GM19468 (cell line): ENCODE data around the gene CD19.
A peak's percentile ranks its signal among the peaks of the same experiment; 100 is the strongest.
"Not testable (repeated sequence)": the region's sequence is repeated elsewhere in the genome, so short reads cannot be mapped to it uniquely, and the experiment has no call there.

Experiments
- ATAC-seq: cut with Tn5 transposase; IDR thresholded peaks from one replicate; pipeline ENCODE4 v1.9.1; 2021; ENCODE audit warnings: mild to moderate bottlenecking, moderate library complexity, moderate number of reproducible peaks; ENCODE audit not compliant: unreplicated experiment; ENCODE audit errors: extremely low read depth

Gene CD19

DNA sequence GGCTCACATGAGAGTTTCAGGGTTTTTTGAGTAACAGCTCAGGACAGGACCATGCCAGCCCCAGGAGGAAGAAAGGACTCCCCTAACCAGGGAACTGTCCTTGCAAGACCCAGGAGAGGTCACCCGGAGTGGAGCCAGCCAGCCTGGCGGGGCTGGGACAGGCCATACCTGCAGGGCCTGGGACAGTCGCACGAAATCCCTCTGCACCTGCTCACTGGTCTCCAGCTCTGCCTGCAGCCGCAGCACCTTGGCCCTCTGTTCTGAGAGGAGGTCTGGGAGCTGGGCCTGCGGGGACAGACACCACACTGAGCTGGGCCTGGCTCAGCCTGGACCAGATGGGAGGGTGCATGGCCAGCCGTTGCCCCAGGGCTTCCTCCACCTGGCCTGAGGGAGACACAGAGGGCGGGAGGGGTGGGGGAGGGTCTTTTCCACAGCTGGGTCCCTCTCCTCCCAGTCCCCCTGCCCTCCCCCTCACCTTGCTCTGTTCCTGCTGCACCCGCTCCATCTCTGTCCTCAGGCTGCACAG, 26.5 kb upstream of the CD19 start:
- ATAC-seq, result no peak

DNA sequence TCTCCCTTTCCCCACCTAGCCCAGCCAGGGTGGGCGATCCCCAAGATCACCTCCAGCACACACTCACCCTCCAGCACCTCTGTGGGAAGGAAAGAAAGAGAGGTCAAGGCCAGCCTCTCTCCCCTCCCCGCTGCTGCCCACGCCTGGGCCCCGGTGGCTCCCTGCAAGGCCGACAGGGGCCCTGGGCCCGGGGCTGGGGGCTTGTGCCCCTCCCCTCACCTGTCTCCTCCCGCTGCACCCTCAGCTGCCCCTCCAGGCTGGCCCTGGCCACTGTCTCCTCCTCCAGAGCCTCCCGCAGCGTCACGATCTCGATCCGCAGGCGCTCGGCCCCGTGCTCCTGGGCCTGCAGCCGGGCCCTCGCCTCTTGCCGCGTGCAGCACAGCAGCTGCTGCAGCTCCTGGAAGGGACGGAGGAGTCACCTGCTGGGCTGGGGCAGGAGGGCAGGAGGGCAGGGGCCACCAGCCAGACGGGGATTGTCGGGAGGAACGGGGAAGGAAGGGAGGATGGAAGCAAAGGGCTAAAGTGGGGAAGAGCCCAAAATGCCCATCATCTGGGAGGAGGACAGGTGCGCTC, 25.9 kb upstream of the CD19 start:
- ATAC-seq, result no peak

DNA sequence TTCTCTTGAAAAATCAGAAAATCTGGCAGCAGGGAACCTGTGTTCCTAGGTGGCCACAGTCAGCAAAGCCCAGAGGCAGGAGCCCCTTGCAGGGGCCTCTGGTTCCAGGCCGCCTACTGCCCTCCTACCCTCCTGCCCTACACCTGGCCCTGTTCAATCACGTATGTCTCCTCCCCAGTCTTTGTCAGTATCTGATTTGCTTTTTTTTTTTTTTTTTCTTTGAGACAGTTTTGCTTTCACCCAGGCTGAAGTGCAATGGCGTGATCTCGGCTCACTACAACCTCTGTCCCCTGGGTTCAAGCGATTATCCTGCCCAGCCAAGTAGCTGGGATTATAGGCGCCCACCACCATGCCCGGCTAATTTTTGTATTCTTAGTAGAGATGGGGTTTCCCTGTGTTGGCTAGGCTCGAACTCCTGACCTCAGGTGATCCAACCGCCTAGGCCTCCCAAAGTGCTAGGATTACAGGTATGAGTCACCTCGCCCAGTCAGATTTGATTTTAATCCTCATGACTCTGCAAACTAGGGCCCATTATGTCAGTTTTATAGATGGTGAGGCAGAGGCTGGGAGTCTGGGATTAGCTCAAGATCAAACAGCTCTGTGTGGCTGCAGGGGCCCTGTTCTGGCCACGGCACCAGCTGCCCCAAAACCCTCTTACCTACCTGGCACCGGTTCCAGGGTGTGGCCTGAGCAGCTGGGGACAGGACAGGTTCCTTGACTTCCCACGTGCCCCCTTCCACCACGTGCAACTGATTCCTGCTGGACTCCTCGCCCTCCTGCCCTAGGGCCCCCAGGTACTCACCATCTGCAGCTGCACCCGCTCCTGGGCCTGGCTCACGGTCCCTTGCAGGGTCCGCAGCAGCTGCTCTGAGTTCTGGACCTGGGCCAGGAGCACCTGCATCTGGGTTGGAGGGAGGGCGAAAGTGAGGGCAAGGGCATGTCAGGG, 21.4 kb upstream of the CD19 start:
- ATAC-seq, result no peak

DNA sequence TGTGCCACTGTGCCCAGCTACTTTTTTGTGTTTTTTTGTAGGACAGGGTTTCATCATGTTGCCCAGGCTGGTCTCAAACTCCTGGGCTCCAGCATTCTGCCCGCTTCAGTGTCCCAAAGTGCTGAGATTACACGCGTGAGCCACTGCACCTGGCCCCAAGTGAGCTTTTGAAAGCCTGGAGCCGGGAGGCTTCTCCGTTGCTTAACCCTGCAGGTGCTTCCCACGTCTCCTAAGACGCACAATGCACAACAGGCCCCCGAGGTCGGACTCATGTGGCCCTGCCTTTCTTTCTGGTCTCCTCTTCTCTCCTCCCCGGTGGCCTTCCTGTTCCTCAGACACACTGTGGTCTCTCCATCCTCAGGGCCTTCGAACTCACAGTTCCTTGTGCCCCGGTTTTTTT, 19.2 kb upstream of the CD19 start:
- ATAC-seq, result no peak

DNA sequence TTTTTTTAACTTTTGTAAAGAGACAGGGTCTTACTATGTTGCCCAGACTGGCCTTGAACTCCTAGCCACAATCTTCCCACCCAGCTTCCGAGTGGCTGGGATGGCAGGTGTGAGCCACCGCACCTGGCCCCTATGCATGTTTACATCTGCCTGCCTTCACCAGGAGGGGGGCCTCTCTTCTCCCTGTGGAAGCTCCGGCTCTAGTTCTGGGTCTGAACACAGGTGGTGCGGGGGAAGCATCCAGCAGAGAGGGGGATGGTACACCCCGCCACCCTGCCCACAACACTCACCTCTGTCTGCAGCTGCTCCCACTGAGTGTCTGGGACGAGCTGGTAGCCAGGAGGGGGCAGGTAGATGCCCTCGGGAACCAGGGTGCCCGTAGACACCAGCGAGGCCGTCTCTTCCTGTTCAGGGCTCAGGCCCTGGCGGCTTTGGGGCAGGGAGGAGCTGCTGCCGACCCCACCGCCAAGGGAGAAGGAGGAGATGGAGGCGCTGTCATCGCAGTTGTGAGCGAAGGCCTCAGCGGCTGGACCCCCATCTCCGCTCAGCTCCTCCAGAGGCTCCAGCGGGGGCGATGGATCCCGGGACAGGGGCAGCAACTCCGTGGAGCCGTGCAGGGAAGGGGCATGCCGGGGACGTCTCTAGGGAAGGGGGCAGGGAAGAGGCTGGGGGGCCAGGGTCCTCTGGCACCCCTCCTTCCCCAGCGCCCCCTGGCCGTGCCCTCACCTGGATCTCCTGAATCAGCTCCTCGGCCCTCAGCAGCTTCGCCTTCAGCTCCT, 17.6 kb upstream of the CD19 start:
- ATAC-seq, result no peak

DNA sequence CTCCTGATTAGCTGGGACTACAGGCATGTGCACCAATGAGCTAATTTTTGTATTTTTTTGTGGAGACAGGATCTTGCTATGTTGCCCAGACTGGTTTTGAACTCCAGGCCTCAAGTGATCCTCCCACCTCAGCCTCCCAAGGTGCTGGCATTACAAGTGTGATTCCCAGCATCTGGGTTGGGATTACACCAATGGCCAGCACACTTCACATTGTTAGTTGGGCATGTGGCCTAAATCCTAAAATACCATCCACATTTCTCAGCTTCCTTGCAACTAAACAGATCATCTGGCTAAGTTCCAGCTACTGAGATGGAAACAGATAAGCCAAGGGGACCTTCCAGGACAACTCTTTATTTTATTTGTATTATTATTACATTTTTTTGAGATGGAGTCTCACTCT, 16.6 kb upstream of the CD19 start:
- ATAC-seq, result no peak

DNA sequence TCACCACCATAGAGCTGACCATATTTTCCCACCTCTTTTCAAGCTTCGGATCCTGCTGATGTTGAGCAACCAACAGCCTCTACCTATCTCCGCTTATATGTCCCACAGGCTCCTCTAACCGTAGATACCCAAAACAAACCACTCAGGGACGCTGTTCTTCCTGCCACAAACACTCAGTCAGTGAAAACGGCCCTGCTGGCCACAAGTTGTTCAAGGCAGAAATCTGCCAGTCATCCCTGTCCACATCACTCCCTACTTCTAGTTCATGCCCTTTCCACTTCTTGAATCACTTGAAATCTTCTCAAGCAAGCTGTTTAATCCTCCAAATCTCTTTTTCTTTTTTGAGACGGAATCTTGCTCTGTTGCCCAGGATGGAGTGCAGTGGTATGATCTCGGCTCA, 14.7 kb upstream of the CD19 start:
- ATAC-seq, result no peak

DNA sequence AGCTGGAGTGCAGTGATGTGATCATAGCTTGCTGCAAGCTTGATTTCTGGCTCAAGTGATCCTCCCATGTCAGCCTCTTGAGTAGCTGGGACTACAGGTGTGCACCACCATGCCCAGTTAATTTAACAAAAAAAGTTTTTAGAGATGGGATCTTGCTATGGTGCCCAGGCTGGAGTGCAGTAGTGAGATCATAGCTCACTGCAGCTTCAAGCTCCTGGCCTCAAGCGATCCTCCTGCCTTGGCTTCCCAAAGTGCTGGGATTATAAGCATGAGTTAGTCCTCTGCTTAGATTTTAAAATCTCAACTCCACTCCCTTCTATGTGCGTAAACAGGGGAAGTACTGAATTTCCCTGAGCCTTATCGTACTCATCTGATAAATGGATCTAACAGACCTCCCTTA, 13.1 kb upstream of the CD19 start:
- no peak for ATAC-seq

DNA sequence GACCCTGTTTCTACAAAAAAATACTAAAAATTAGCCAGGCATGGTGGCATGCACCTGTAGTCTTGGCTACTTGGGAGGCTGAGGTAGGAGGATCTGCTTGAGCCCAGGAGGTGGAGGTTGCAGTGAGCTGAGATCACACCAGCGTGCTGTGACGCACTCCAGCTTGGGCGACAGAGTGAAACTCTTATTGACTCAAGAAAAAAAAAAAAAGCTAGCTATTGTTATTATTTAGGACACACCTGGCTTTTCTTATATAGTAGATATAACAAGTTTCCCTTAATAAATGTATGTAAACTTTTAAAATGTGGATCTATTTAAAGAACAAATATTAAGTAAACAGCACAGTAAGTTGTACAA, 8.6 kb upstream of the CD19 start:
- no peak for ATAC-seq

DNA sequence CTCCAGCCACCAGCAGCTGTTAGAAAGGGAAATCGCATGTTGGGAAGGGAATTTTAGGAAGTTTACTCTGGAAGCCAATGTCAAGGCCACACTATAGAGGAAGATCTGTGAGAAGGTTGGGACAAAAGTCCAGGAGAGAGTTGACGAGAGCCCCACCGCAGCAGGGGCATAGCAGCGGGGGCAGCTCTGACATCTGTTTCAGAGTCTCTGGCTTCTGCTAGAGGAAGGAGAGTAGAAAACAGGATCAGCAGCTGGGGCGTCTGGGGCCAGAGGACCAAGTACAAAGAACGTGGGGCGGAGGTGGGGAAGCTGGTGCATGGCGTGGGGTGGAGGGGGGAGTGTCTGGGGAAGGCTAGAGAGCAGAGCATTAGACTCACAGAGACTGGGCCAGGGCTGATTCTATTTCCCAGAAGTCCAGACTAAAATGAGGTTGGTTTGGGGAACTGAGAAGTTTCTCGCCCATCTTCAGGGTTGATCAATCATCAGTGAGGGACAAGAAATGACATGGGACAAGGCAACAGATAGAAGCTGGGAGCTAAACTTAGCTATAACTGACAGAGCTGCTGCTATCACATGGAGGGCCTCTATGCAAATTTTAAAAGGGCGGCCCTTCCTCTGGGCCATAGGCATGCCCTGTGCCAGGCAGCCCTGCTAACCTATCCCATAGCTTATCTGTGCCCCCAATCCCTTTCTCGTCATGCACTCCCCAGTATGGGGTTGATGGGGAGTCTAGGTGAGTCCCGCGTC, 7.9 kb upstream of the CD19 start:
- peak; percentile 56 for ATAC-seq

DNA sequence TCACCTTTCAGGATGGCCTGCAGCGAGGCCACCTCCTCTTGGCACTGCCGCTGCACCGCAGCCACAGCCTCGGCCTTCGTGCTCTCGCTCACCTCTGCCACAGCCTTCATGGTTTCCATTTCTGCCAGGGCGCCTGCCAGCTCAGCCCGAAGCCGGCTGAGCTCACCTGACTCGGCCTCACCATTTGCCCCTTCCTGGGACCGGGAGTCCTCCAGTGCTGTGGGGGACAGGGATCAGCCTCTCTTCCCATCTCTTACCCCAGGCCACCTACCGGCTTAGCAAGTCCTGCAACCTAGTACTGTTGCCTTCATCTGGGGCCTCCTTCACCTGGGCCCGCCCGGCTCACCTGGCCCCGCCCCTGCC, 7.4 kb upstream of the CD19 start:
- no peak for ATAC-seq

DNA sequence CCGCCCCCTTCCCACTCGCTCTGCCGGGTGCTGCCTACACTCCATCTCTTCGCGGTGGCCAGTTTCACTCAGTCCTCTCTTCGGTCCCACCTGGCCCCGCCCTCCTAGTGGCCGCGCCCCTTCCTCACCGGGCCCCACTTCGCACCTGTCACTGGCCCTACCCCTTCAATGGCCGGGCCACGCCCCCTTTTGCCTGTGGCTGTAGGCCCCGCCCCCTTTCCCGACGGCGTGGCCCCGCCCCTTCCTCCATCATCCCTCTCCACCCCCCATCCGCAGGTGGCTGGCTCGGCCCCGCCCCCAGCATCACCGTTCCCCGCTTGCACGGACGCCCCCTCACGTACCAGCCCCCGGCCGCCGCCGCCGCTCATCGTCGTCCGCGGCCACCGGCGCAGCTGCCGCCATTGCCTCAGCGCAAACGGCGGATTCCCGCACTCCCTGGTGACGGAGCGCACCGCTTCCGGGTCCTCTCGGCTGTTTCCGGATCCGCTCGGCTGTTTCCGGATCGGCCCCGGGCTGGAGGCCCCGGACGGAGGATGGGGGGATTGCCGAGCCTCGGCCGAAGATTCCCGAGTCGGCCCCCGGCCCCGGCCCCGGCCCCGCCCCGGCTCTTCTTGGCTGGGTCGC, 6.9 kb upstream of the CD19 start, which contains the start of gene RABEP2:
RABEP2 (minus strand) TSS at position 477 of the 624 bp plus-strand sequence; CDS start at position 402, 75 bp downstream.
- ATAC-seq, result peak; percentile 25

DNA sequence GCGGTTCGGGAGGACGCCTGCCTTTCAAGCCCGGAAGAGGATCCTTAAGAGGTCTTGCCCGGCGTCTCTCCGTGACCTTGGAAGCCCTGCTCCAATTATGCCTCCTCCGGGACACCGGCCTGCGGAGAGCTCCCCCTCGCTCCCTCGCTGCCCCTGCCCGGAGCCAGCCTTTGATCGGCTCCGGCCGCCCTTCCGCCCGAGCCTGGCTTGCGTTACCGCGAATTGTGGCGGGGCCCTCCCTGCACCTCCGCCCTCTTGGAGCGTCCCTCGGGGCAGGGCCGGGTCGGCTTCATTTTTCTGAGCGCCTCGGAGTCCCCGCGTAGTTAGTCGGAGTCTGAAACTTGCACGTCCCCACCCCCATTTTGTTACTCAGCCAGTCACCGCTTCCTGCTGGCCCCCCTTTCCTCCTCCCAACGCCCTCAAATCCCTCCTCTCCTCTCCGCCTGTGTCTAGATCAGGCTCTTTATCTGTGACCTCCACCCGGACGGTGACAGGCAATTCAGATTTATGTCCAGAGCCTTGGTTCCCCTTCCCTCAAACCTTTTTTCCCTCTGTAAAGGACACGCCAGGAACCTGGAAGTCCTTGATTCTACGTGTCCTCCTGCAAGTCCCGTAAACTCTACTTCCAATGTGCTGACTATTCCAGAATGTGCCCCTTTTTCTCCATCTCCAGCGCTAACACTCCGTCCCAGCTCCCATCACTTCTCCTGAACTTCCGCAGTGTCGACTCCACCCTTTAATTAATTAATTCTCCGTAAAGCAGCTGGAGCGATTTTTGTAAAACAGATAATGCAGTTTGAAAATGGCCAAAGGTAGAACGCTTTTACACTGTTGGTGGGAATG, 6.2 kb upstream of the CD19 start:
- no peak for ATAC-seq

DNA sequence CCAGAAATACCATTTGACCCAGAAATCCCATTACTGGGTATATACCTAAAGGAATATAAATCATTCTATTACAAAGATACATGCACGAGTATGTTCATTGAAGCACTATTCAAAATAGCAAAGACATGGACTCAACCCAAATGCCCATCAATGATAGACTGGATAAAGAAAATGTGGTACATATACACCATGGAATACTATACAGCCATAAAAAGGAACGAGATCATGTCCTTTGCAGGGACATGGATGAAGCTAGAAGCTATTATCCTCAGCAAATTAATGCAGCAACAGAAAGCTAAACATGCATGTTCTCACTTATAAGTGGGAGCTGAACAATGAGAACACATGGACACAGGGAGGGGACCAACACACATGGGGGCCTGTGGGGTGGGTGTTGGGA, 5.5 kb upstream of the CD19 start:
- ATAC-seq, result not testable (repeated sequence)

DNA sequence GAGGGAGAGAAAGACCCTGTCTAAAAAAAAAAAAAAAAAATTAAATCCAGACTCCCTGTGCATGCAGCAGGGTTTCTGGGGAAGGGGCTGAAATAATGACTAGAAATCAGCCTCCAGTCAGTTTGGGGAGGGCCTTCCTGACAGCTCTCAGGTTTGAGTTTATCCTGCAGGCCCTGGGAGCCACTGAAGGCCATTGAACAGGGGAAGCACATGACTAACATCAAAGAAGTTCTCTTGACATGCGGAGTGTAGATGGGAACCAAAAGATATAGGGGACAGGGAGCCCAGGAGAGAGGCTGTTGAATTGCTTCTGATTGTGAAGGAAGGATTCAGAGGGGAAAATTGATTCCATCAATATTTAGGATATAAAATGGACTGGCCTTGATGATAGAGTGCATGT, 4.0 kb upstream of the CD19 start:
- no peak for ATAC-seq

DNA sequence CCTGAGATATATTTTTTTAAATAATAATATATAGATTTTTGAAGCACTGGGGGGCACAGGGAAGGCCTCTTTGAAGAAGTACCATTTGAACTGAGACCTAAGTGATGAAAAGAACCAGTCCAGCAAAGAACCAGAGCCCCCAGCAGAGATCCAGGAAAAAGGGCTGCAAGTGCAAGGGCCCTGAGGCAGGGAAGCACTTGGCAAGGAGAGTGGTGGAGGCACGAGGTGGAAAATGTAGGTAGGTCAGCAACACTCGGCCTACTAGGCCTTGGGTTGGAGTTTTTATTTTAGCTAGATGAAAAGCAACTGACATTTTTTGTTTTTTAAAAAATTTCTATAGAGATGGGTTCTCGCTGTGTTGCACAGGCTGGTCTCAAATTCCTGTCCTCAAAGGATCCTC, 1.6 kb upstream of the CD19 start:
- ATAC-seq, result no peak

DNA sequence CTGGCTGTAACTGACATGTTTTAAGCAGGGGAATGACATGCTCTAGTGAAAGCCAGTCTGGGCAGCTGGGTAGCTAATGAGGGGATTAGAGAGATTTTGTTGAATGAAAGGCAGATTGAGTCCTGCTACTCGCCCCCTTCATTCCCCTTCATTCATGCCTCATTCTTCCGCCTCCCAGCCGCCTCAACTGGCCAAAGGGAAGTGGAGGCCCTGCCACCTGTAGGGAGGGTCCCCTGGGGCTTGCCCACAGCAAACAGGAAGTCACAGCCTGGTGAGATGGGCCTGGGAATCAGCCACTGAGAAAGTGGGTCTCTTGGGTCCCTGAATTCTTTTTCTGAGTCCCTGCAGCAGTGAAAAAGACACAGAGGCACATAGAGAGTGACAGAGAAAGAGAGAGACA, 1.1 kb upstream of the CD19 start:
- ATAC-seq, result no peak

DNA sequence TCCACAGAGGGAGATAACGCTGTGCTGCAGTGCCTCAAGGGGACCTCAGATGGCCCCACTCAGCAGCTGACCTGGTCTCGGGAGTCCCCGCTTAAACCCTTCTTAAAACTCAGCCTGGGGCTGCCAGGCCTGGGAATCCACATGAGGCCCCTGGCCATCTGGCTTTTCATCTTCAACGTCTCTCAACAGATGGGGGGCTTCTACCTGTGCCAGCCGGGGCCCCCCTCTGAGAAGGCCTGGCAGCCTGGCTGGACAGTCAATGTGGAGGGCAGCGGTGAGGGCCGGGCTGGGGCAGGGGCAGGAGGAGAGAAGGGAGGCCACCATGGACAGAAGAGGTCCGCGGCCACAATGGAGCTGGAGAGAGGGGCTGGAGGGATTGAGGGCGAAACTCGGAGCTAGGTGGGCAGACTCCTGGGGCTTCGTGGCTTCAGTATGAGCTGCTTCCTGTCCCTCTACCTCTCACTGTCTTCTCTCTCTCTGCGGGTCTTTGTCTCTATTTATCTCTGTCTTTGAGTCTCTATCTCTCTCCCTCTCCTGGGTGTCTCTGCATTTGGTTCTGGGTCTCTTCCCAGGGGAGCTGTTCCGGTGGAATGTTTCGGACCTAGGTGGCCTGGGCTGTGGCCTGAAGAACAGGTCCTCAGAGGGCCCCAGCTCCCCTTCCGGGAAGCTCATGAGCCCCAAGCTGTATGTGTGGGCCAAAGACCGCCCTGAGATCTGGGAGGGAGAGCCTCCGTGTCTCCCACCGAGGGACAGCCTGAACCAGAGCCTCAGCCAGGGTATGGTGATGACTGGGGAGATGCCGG, 769 bp downstream of the CD19 start:
- no peak for ATAC-seq
